HG03039 (cell line): ENCODE data around the gene ZNF407.

Experiments used
- ATAC-seq: cut with Tn5 transposase; IDR thresholded peaks from one replicate; pipeline ENCODE4 v1.9.1; 2021; ENCODE audit warnings: mild to moderate bottlenecking, moderate library complexity; ENCODE audit not compliant: unreplicated experiment

ZNF407 gene

GRCh38 chr18:75064513-75064905, 466.8 kb downstream of the ZNF407 start:
- ATAC-seq = no peak

GRCh38 chr18:75065251-75066000, 467.8 kb downstream of the ZNF407 start:
- ATAC-seq = no peak

- no peak for ATAC-seq
Observed at GRCh38 chr18:75066021-75066880, 468.6 kb downstream of the ZNF407 start.

GRCh38 chr18:75066936-75067335, 469.3 kb downstream of the ZNF407 start:
- no peak for ATAC-seq

GRCh38 chr18:75067996-75068645, 470.5 kb downstream of the ZNF407 start:
- ATAC-seq = no peak

- no peak for ATAC-seq
Observed at GRCh38 chr18:75068682-75069435, 471.2 kb downstream of the ZNF407 start.

GRCh38 chr18:75070235-75070624, 472.6 kb downstream of the ZNF407 start:
- ATAC-seq = no peak

GRCh38 chr18:75070625-75071483, 473.2 kb downstream of the ZNF407 start:
- peak; percentile 85 for ATAC-seq

- ATAC-seq = no peak
Observed at GRCh38 chr18:75071484-75071785, 473.8 kb downstream of the ZNF407 start.

GRCh38 chr18:75071866-75072671, 474.4 kb downstream of the ZNF407 start:
- ATAC-seq = no peak

- no peak for ATAC-seq
Observed at GRCh38 chr18:75072672-75073371, 475.2 kb downstream of the ZNF407 start.

GRCh38 chr18:75073654-75074053, 476.0 kb downstream of the ZNF407 start:
- ATAC-seq = no peak

GRCh38 chr18:75074196-75075015, 476.7 kb downstream of the ZNF407 start:
- ATAC-seq = no peak

GRCh38 chr18:75075016-75075305, 477.3 kb downstream of the ZNF407 start:
- no peak for ATAC-seq

GRCh38 chr18:75075429-75075841, 477.8 kb downstream of the ZNF407 start:
- no peak for ATAC-seq

GRCh38 chr18:75076286-75076685, 478.6 kb downstream of the ZNF407 start:
- ATAC-seq = no peak

GRCh38 chr18:75081486-75081885, 483.8 kb downstream of the ZNF407 start:
- ATAC-seq = no peak

GRCh38 chr18:75083131-75083530, 485.5 kb downstream of the ZNF407 start:
- no peak for ATAC-seq
